B cell (primary cell): ENCODE measurements around the gene CRTC3. TPM values are rescaled to one million over a fixed set of nuclear protein-coding genes. Genes with fewer than 3 reads are reported as not detected.
A peak's percentile ranks its signal among the peaks of the same experiment; 100 is the strongest.

ENCODE experiments used
- ATAC-seq: fragments of 200-7000 bp; cut with Tn5 transposase; one replicate; pipeline ENCODE4 v1.10.0; 2021; ENCODE audit warnings: low read depth, mild to moderate bottlenecking, moderate number of reproducible peaks, moderate library complexity
- CTCF ChIA-PET: fragments of 350-600 bp; sonication (Branson Sonifier 250); formaldehyde crosslinking; loops from one replicate; lab custom pipeline; 2021; ENCODE audit warnings: antibody characterized with exemption, inconsistent platforms; lab: Charles Lee
- POLR2A ChIA-PET: fragments of 350-600 bp; sonication (Branson Sonifier 250); formaldehyde crosslinking; loops from one replicate; lab custom pipeline; 2021; ENCODE audit warnings: antibody characterized with exemption; lab: Charles Lee
- DNase-seq: peaks from one replicate; pipeline ENCODE4 v3.0.0; 2013
- H2AFZ ChIP-seq: 2 replicates; pipeline ENCODE4 v1.6.1; 2012; ENCODE audit warnings: mild to moderate bottlenecking, low read depth, low read length; ENCODE audit not compliant: insufficient read depth, poor library complexity, severe bottlenecking
- H3K27ac ChIP-seq, 2 donors: 1 replicate in 1 of 2; 2 replicates in 1 of 2; pipeline ENCODE4 v1.5.1; 2012 to 2013; ENCODE audit warnings: low read length in 2 of 2, mild to moderate bottlenecking in 2 of 2, moderate library complexity in 1 of 2
- H3K27me3 ChIP-seq, 4 experiments: fragments of 200-600 bp in 1 of 4; sonication (generic) in 1 of 4; replicated peaks in 1 of 4; 1 replicate in 2 of 4; 2 replicates in 2 of 4; pipeline versions ENCODE4 v1.6.1 to v1.7.0; 2013 to 2016; ENCODE audit warnings: low read length in 3 of 4, mild to moderate bottlenecking in 2 of 4, mixed read lengths in 1 of 4, moderate library complexity in 1 of 4; ENCODE audit not compliant: insufficient read depth in 4 of 4, control insufficient read depth in 3 of 4; ENCODE audit errors: control extremely low read depth in 1 of 4
- H3K36me3 ChIP-seq, 2 experiments: replicated peaks in 1 of 2; 1 replicate in 1 of 2; 2 replicates in 1 of 2; pipeline versions ENCODE4 v1.6.1 to v1.7.1; 2013; ENCODE audit warnings: low read length in 1 of 2; ENCODE audit not compliant: insufficient read depth in 2 of 2, control insufficient read depth in 1 of 2; ENCODE audit errors: control extremely low read depth in 1 of 2, extremely low read depth in 1 of 2
- H3K4me1 ChIP-seq, 2 donors: fragments of 200-600 bp in 1 of 2; sonication (generic) in 1 of 2; 1 replicate in 1 of 2; 2 replicates in 1 of 2; pipeline versions ENCODE4 v1.5.1 to v1.6.1; 2013 to 2017; ENCODE audit warnings: low read length in 2 of 2; ENCODE audit not compliant: control insufficient read depth in 2 of 2, insufficient read depth in 2 of 2
- H3K4me2 ChIP-seq: replicated peaks from 2 replicates; pipeline ENCODE3; 2012; ENCODE audit warnings: mild to moderate bottlenecking, low read depth, low read length; ENCODE audit not compliant: poor library complexity, severe bottlenecking
- H3K4me3 ChIP-seq, 5 experiments: fragments of 200-600 bp in 1 of 5; sonication (generic) in 1 of 5; 1 replicate in 3 of 5; 2 replicates in 2 of 5; pipeline versions ENCODE4 v1.5.1 to v1.7.0; 2011 to 2016; ENCODE audit warnings: low read length in 4 of 5, mild to moderate bottlenecking in 4 of 5, low read depth in 2 of 5, control low read depth in 1 of 5, moderate library complexity in 1 of 5; ENCODE audit not compliant: insufficient read depth in 1 of 5; ENCODE audit errors: control extremely low read depth in 1 of 5, extremely low read depth in 1 of 5
- H3K79me2 ChIP-seq: fragments of 200-600 bp; sonication (generic); one replicate; pipeline ENCODE4 v1.6.0; 2016; ENCODE audit warnings: low read length; ENCODE audit not compliant: control insufficient read depth, insufficient read depth
- H3K9ac ChIP-seq: fragments of 200-600 bp; sonication (generic); 2 replicates; pipeline ENCODE4 v1.6.1; 2017; ENCODE audit warnings: mild to moderate bottlenecking, low read length, moderate library complexity
- H3K9me3 ChIP-seq, 3 donors: one replicate each; pipeline versions ENCODE4 v1.6.1 to v1.7.1; 2013; ENCODE audit warnings: low read length in 2 of 3; ENCODE audit not compliant: control insufficient read depth in 2 of 3, insufficient read depth in 1 of 3; ENCODE audit errors: control extremely low read depth in 1 of 3
- H4K20me1 ChIP-seq: 2 replicates; pipeline ENCODE4 v1.6.0; 2012; ENCODE audit warnings: mild to moderate bottlenecking, low read length; ENCODE audit not compliant: insufficient read depth, control insufficient read depth, poor library complexity, severe bottlenecking
- H3K27ac Mint-ChIP-seq: one replicate; pipeline ENCODE4 v1.8.0; 2021; ENCODE audit warnings: mixed read lengths
- H3K27me3 Mint-ChIP-seq: one replicate; pipeline ENCODE4 v1.8.0; 2021; ENCODE audit warnings: mixed read lengths
- H3K4me1 Mint-ChIP-seq: one replicate; pipeline ENCODE4 v1.8.0; 2021; ENCODE audit warnings: mixed read lengths
- H3K4me3 Mint-ChIP-seq: one replicate; pipeline ENCODE4 v1.8.0; 2021; ENCODE audit warnings: mixed read lengths
- H3K9me3 Mint-ChIP-seq: one replicate; pipeline ENCODE4 v1.8.0; 2022; ENCODE audit warnings: mixed read lengths; ENCODE audit not compliant: insufficient read depth
- CTCF ChIP-seq: fragments of 200-600 bp; IDR thresholded peaks from one replicate; pipeline ENCODE4 v1.8.0; 2022; ENCODE audit warnings: antibody characterized with exemption, mild to moderate bottlenecking
- EZH2 ChIP-seq: IDR thresholded peaks from 2 replicates; pipeline ENCODE4 v1.6.1; 2012; ENCODE audit warnings: borderline replicate concordance, low read depth, mild to moderate bottlenecking, moderate library complexity, low read length; ENCODE audit not compliant: insufficient read depth, poor library complexity, severe bottlenecking
- WGBS: methylation state at CpG from one replicate; pipeline ENCODE4 v1.1.5; 2013; ENCODE audit warnings: missing lambda C conversion rate; ENCODE audit not compliant: insufficient coverage; 5-methylcytosine and 5-hydroxymethylcytosine counted together
- intact Hi-C: fragments of 100-400 bp; cut with micrococcal nuclease; formaldehyde crosslinking; loops from one replicate; pipeline ENCODE4 v1.10.0; 2022
- polyA plus RNA-seq: library from polyadenylated mRNA; depleted of rRNA; stranded (reverse); fragments of >200 nt; gene quantifications from 2 replicates; pipeline ENCODE4 v1.2.3, GENCODE V29; 2012
- total RNA-seq, 2 donors: library from RNA; stranded (reverse); fragments of 120-200 nt in 1 of 2; gene quantifications; 1 replicate in 1 of 2; 2 replicates in 1 of 2; pipeline versions ENCODE4 v1.2.3 to v1.2.4, GENCODE V29; 2013 to 2022

The CRTC3 gene
- total and polyA plus RNA-seq, 2 donors (not counting 1 experiment from before 2014, with no cell fraction given), result 34.7 to 95.8 TPM

DNA sequence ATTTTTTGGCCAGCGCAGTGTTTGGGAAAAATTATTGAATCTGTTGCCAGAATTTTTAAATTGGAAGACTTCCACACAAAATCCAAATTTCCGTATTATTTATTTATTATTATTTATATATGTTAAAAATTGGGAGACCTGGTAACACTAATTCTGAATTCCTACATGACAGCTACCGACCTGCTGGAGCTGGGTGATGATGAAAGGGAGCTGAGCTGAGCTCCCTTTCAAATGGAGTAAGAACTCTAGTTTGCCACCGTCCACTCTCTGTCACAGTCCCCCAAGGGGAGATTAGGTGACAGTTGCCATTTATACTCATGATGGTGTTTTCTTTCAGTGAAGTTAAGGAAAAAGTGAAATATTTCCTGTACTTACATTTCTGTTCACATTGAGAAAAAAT, 1.4 kb downstream of the CRTC3 start:
- DNase-seq (no peak), ATAC-seq (no peak)
- H3K4me2 ChIP-seq, result peak overlapping the region; percentile 94
- ChIA-PET CTCF (interaction anchor here (0.8 to 2.2 kb wide), 10 partner anchors 9 to 371 kb away, joined by 3 to 7 read pairs (median 3); no protein-coding TSS in a partner anchor), POLR2A (interaction anchor here (0.7 to 1.7 kb wide), 2 partner anchors 9 to 64 kb away, joined by 3 to 10 read pairs; no protein-coding TSS in a partner anchor)
- peaks cover 65% of the 10 kb centered on the region for H3K79me2 ChIP-seq
- H3K4me1 Mint-ChIP-seq, result peaks cover 53% of the 10 kb centered on the region
- no peaks in the 10 kb centered on the region for H3K9me3 Mint-ChIP-seq
- H4K20me1 ChIP-seq, result peaks cover 47% of the 10 kb centered on the region
- H3K4me3 ChIP-seq, result peak overlapping the region; percentile 41 to 90 (median 67)
- H3K9ac ChIP-seq, result peak overlapping the region; percentile 89
- H3K36me3 ChIP-seq, result peaks cover 0 to 3% of the 10 kb centered on the region in 2 experiments
- TF ChIP-seq EZH2, result no peak
- TF ChIP-seq CTCF, result no peak
- H3K4me3 Mint-ChIP-seq, result peak overlapping the region; percentile 98
- no peak overlapping the region for H3K27ac ChIP-seq
- H3K9me3 ChIP-seq, result no peaks in the 10 kb centered on the region
- H3K27me3 ChIP-seq, result no peaks in the 10 kb centered on the region
- WGBS, result 89% methylated on average over 1 of the region's 4 CpGs
- peak overlapping the region; percentile 90 for H3K27ac Mint-ChIP-seq
- no peaks in the 10 kb centered on the region for H3K27me3 Mint-ChIP-seq
- peaks cover 37 to 43% of the 10 kb centered on the region in 2 donors for H3K4me1 ChIP-seq
- intact Hi-C loops, result loop anchor here (2.0 kb wide), 1 partner anchor 64 kb away; no protein-coding TSS in a partner anchor
- H2AFZ ChIP-seq, result no peak overlapping the region

DNA sequence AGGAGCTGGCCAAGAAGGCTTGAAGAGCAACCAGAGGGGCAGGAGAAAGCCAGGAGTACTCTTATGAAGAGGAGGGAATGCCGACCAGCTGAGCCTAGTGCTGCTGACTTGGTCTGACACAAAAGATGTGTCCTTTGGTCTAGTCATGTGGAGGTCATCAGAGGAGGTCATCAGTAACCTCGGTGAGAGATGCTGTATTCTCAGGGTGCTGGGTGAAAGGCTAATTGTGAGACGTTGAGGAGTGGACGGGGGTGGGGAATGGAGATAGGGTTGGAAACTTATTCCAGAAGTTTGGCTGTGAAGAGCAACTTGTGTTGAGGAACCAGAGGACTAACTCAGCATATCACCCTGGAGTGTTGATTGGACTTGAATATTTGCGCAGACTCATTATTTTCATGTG, 5.5 kb downstream of the CRTC3 start:
- H3K4me1 Mint-ChIP-seq, result peaks cover 65% of the 10 kb centered on the region
- Histone ChIP-seq H3K36me3 (peaks cover 0 to 18% of the 10 kb centered on the region in 2 experiments), H3K27me3 (no peaks in the 10 kb centered on the region), H3K4me1 (peaks cover 32 to 35% of the 10 kb centered on the region in 2 donors), H3K9me3 (no peaks in the 10 kb centered on the region), H4K20me1 (peaks cover 62% of the 10 kb centered on the region), H3K9ac (no peak overlapping the region), H3K27ac (no peak overlapping the region), H3K79me2 (peaks cover 91% of the 10 kb centered on the region), H3K4me3 (no peak overlapping the region), H3K4me2 (no peak overlapping the region), H2AFZ (no peak overlapping the region)
- 100% methylated on average over 4 of the region's 5 CpGs for WGBS
- ChIA-PET POLR2A (interaction anchor here (0.7 kb wide), 1 partner anchor 43 kb away, joined by 4 read pairs; no protein-coding TSS in a partner anchor), CTCF (interaction anchor here (1.0 to 1.8 kb wide), 2 partner anchors 20 to 400 kb away, joined by 3 to 7 read pairs; partner anchors contain the start of gene UNC45A)
- no peak for TF ChIP-seq EZH2
- no peak for TF ChIP-seq CTCF
- H3K27me3 Mint-ChIP-seq, result no peaks in the 10 kb centered on the region
- intact Hi-C loops, result no loop called here
- peak overlapping the region; percentile 5 for H3K27ac Mint-ChIP-seq
- H3K9me3 Mint-ChIP-seq, result no peaks in the 10 kb centered on the region
- ATAC-seq (no peak), DNase-seq (no peak)
- no peak overlapping the region for H3K4me3 Mint-ChIP-seq
